CD8-positive, alpha-beta memory T cell (primary cell): Measurements from ENCODE around the gene CCDC6. TPM values are rescaled to one million over a fixed set of nuclear protein-coding genes. Genes with fewer than 3 reads are reported as not detected.

Experiments used
- CTCF ChIA-PET: fragments of 350-600 bp; sonication (Branson Sonifier 250); formaldehyde crosslinking; loops from one replicate; lab custom pipeline; 2021; ENCODE audit warnings: antibody characterized with exemption; lab: Charles Lee
- POLR2A ChIA-PET: fragments of 350-600 bp; sonication (Branson Sonifier 250); formaldehyde crosslinking; loops from one replicate; lab custom pipeline; 2021; ENCODE audit warnings: antibody characterized with exemption; lab: Charles Lee
- DNase-seq, 5 donors: peaks; one replicate each; pipeline versions ENCODE4 v3.0.0 to v3.0.0-alpha.2; 2020 to 2022; ENCODE audit warnings: mixed read lengths in 1 of 5
- H3K27ac ChIP-seq: one replicate; pipeline ENCODE4 v1.7.0; 2013; ENCODE audit warnings: low read depth, mild to moderate bottlenecking, low read length, moderate library complexity
- H3K27me3 ChIP-seq: 2 replicates; pipeline ENCODE4 v1.7.0; 2013; ENCODE audit warnings: low read length, mild to moderate bottlenecking; ENCODE audit not compliant: insufficient read depth, poor library complexity, severe bottlenecking
- H3K36me3 ChIP-seq: 2 replicates; pipeline ENCODE4 v1.7.0; 2013; ENCODE audit warnings: mild to moderate bottlenecking, low read length, moderate library complexity; ENCODE audit not compliant: insufficient read depth
- H3K4me1 ChIP-seq: 2 replicates; pipeline ENCODE4 v1.7.0; 2013; ENCODE audit warnings: mild to moderate bottlenecking, low read length, moderate library complexity; ENCODE audit not compliant: insufficient read depth
- H3K4me3 ChIP-seq: 2 replicates; pipeline ENCODE4 v1.7.0; 2013; ENCODE audit warnings: mild to moderate bottlenecking, low read length
- H3K9me3 ChIP-seq: 2 replicates; pipeline ENCODE4 v1.7.0; 2013; ENCODE audit warnings: mild to moderate bottlenecking, low read length
- H3K27ac Mint-ChIP-seq, 8 donors: one replicate each; pipeline ENCODE4 v1.8.0; 2020 to 2021; ENCODE audit warnings: mixed read lengths in 8 of 8, mild to moderate bottlenecking in 6 of 8, inconsistent platforms in 3 of 8, moderate library complexity in 3 of 8
- H3K27me3 Mint-ChIP-seq, 2 donors: one replicate each; pipeline ENCODE4 v1.8.0; 2020 to 2021; ENCODE audit warnings: mixed read lengths in 2 of 2, mild to moderate bottlenecking in 1 of 2, moderate library complexity in 1 of 2
- H3K36me3 Mint-ChIP-seq, 3 donors: one replicate each; pipeline ENCODE4 v1.8.0; 2020 to 2021; ENCODE audit warnings: mixed read lengths in 3 of 3, inconsistent platforms in 1 of 3, mild to moderate bottlenecking in 1 of 3
- H3K4me1 Mint-ChIP-seq, 3 donors: one replicate each; pipeline ENCODE4 v1.8.0; 2020 to 2021; ENCODE audit warnings: mixed read lengths in 3 of 3, inconsistent platforms in 1 of 3, mild to moderate bottlenecking in 1 of 3
- H3K4me3 Mint-ChIP-seq, 7 donors: one replicate each; pipeline ENCODE4 v1.8.0; 2020 to 2021; ENCODE audit warnings: mixed read lengths in 7 of 7, mild to moderate bottlenecking in 6 of 7, moderate library complexity in 4 of 7, inconsistent platforms in 2 of 7
- H3K9me3 Mint-ChIP-seq, 5 donors: one replicate each; pipeline ENCODE4 v1.8.0; 2020 to 2022; ENCODE audit warnings: mixed read lengths in 5 of 5, mild to moderate bottlenecking in 3 of 5, moderate library complexity in 2 of 5, inconsistent platforms in 1 of 5
- polyA plus RNA-seq: library from polyadenylated mRNA; unstranded; fragments of 300-500 nt; fragmentation: Illumina TruSeq; gene quantifications from one replicate; pipeline ENCODE4 v1.2.3, GENCODE V29; 2021
- total RNA-seq, 2 experiments: library from RNA; stranded (reverse); gene quantifications; one replicate each; pipeline ENCODE4 v1.2.3, GENCODE V29; 2021

CCDC6 gene
- total and polyA plus RNA-seq, 3 experiments from 2014 or later = 4.9 to 53.0 (median 52.0) TPM

GRCh38 chr10:59843748-59844147, 62.6 kb downstream of the CCDC6 start:
- no peak overlapping the region for H3K4me3 Mint-ChIP-seq
- H3K9me3 ChIP-seq = no peaks in the 10 kb centered on the region
- H3K36me3 Mint-ChIP-seq = peaks cover 20 to 64% (median 29%) of the 10 kb centered on the region in 3 donors
- peaks cover 0 to 1% of the 10 kb centered on the region in 2 donors for H3K27me3 Mint-ChIP-seq
- H3K4me1 Mint-ChIP-seq = peaks cover 5 to 25% (median 23%) of the 10 kb centered on the region in 3 donors
- no peaks in the 10 kb centered on the region for H3K36me3 ChIP-seq
- DNase-seq = no peak
- H3K4me1 ChIP-seq = no peaks in the 10 kb centered on the region
- CTCF ChIA-PET = no interaction called here
- no peak overlapping the region for H3K4me3 ChIP-seq
- POLR2A ChIA-PET = no interaction called here
- no peaks in the 10 kb centered on the region for H3K27me3 ChIP-seq
- no peak overlapping the region for H3K27ac ChIP-seq
- no peaks in the 10 kb centered on the region for H3K9me3 Mint-ChIP-seq
- H3K27ac Mint-ChIP-seq = no peak overlapping the region

DNA sequence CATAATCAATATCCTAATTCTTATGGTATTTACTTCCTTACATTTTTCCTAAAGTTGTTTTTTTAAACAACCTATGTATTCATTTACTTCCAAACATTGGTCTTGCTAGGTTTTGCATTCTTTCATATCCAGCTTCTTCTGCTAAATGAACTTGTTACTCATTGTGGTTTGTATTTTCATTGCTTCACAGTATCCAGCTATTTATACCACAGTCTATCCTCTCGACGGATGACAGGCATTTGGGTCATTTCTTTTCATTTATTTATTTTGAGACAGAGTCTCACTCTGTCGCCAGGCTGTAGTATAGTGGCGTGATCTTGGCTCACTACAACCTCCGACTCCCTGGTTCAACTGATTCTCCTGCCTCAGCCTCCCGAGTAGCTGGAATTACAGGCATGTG, 66.8 kb downstream of the CCDC6 start:
- Histone ChIP-seq H3K27me3 (no peaks in the 10 kb centered on the region), H3K4me1 (no peaks in the 10 kb centered on the region), H3K36me3 (no peaks in the 10 kb centered on the region), H3K27ac (no peak overlapping the region), H3K9me3 (no peaks in the 10 kb centered on the region), H3K4me3 (no peak overlapping the region)
- no peak for DNase-seq
- H3K27ac Mint-ChIP-seq = no peak overlapping the region
- POLR2A ChIA-PET = no interaction called here
- no peaks in the 10 kb centered on the region for H3K27me3 Mint-ChIP-seq
- H3K9me3 Mint-ChIP-seq = no peaks in the 10 kb centered on the region
- H3K4me3 Mint-ChIP-seq = no peak overlapping the region
- peaks cover 20 to 36% (median 23%) of the 10 kb centered on the region in 3 donors for H3K36me3 Mint-ChIP-seq
- CTCF ChIA-PET = interaction anchor here (2.0 kb wide), 1 partner anchor 67 kb away, joined by 5 read pairs; the partner anchor contains the start of gene CCDC6
- H3K4me1 Mint-ChIP-seq = peaks cover 18 to 36% (median 21%) of the 10 kb centered on the region in 3 donors

GRCh38 chr10:59838085-59838789, 68.1 kb downstream of the CCDC6 start:
- H3K36me3 Mint-ChIP-seq = peaks cover 14 to 28% (median 21%) of the 10 kb centered on the region in 3 donors
- H3K4me3 ChIP-seq = no peak overlapping the region
- no peaks in the 10 kb centered on the region for H3K4me1 ChIP-seq
- ChIA-PET POLR2A (interaction anchor here (0.6 kb wide), 1 partner anchor 560 kb away, joined by 3 read pairs; no protein-coding TSS in a partner anchor), CTCF (interaction anchor here (2.0 kb wide), 1 partner anchor 68 kb away, joined by 5 read pairs; the partner anchor contains the start of gene CCDC6)
- no peaks in the 10 kb centered on the region for H3K27me3 Mint-ChIP-seq
- peaks cover 18 to 47% (median 22%) of the 10 kb centered on the region in 3 donors for H3K4me1 Mint-ChIP-seq
- no peaks in the 10 kb centered on the region for H3K27me3 ChIP-seq
- H3K27ac Mint-ChIP-seq = peak overlapping the region in 3 of 8 donors; percentile 2 to 47 (median 11)
- no peak overlapping the region for H3K27ac ChIP-seq
- no peak overlapping the region for H3K4me3 Mint-ChIP-seq
- H3K9me3 Mint-ChIP-seq = no peaks in the 10 kb centered on the region
- H3K36me3 ChIP-seq = no peaks in the 10 kb centered on the region
- no peaks in the 10 kb centered on the region for H3K9me3 ChIP-seq
- no peak for DNase-seq

DNA sequence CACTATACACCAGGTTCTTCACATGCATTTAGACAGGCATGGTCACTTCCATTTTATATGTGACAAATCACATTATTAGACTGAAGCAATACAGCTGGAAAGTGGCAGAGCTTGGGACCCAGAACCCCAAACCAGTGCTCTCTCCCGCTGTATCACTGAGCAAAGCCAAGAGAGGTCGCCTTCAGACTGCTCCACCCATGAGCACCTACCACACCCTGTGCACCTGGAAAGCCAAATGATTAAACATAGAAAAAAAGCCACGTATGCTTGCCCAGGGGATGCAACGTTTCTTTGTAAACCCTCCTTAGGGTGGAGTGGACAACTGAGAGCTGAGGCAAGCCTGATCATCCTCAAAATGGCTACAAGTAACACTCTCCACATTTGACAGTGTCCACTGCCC, 72.5 kb downstream of the CCDC6 start:
- no peak for DNase-seq
- H3K4me1 ChIP-seq = no peaks in the 10 kb centered on the region
- H3K36me3 ChIP-seq = peaks cover 11% of the 10 kb centered on the region
- H3K27ac Mint-ChIP-seq = no peak overlapping the region
- peaks cover 0 to 39% (median 8%) of the 10 kb centered on the region in 3 donors for H3K36me3 Mint-ChIP-seq
- H3K4me1 Mint-ChIP-seq = peaks cover 30 to 65% (median 33%) of the 10 kb centered on the region in 3 donors
- H3K27me3 Mint-ChIP-seq = no peaks in the 10 kb centered on the region
- H3K9me3 ChIP-seq = no peaks in the 10 kb centered on the region
- no peak overlapping the region for H3K27ac ChIP-seq
- H3K4me3 Mint-ChIP-seq = no peak overlapping the region
- H3K4me3 ChIP-seq = no peak overlapping the region
- H3K27me3 ChIP-seq = no peaks in the 10 kb centered on the region
- H3K9me3 Mint-ChIP-seq = no peaks in the 10 kb centered on the region
- POLR2A ChIA-PET = no interaction called here
- CTCF ChIA-PET = interaction anchor here (0.6 to 1.1 kb wide), 2 partner anchors 10 to 939 kb away, joined by 3 to 4 read pairs; no protein-coding TSS in a partner anchor

- ChIA-PET CTCF (interaction anchor here (2.0 kb wide), 1 partner anchor 56 kb away, joined by 4 read pairs; no protein-coding TSS in a partner anchor), POLR2A (no interaction called here)
- Histone ChIP-seq H3K36me3 (peaks cover 11% of the 10 kb centered on the region), H3K4me1 (no peaks in the 10 kb centered on the region), H3K27ac (no peak overlapping the region), H3K9me3 (no peaks in the 10 kb centered on the region), H3K27me3 (no peaks in the 10 kb centered on the region), H3K4me3 (no peak overlapping the region)
- Mint-ChIP-seq H3K36me3 (peaks cover 0 to 46% (median 10%) of the 10 kb centered on the region in 3 donors), H3K27ac (peak overlapping the region in 1 of 8 donors; percentile 54), H3K4me3 (no peak overlapping the region), H3K27me3 (no peaks in the 10 kb centered on the region), H3K9me3 (no peaks in the 10 kb centered on the region), H3K4me1 (peaks cover 22 to 59% (median 26%) of the 10 kb centered on the region in 3 donors)
- DNase-seq = no peak
These were observed 73.8 kb downstream of the CCDC6 start for GRCh38 chr10:59832506-59832905.

DNA sequence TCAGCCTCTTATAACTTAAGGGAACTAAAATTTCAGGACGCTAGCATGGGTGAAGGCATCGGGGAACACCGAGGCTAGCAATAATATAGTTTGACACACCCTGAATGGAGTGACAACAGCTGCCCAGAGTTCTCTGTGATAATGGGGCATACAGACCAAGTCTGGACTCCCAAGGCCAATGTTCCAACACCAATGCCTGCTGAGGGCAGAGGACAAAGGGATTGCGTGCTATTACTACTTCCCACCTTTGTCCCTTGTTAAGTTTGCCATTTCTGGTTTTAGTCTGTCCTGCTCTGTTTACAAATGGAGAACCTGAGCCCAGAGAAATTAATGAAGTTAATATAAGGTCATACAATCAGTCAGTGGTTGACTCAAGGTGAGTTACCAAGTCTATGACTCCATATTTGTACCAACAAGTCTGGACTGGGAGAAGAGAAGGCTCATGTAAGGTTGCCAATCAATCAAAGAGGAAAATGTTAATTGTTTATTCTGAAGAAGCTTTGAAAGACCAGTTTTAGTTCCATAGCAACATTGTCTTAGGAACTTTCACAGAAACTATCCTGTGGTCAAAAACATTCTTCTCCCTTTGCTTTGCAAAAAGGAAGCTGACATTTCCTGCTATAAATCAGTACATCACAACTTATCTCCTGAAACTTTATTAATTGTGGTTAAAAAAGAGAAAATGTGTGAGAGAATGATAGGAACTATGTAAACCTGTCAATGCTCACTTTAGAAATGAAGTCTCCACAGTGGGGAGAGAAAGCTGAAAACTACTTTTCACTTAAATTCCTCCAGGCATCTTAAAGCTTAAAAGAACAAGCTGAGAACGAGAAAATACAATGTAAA, 74.5 kb downstream of the CCDC6 start:
- no peak for DNase-seq
- peaks cover 0 to 50% (median 12%) of the 10 kb centered on the region in 3 donors for H3K36me3 Mint-ChIP-seq
- Histone ChIP-seq H3K36me3 (peaks cover 11% of the 10 kb centered on the region), H3K27me3 (no peaks in the 10 kb centered on the region), H3K4me3 (no peak overlapping the region), H3K9me3 (no peaks in the 10 kb centered on the region), H3K4me1 (no peaks in the 10 kb centered on the region), H3K27ac (no peak overlapping the region)
- peak overlapping the region in 2 of 8 donors; percentile 54 for H3K27ac Mint-ChIP-seq
- peak overlapping the region in 1 of 7 donors; percentile 27 for H3K4me3 Mint-ChIP-seq
- H3K4me1 Mint-ChIP-seq = peaks cover 23 to 59% (median 30%) of the 10 kb centered on the region in 3 donors
- H3K9me3 Mint-ChIP-seq = no peaks in the 10 kb centered on the region
- no peaks in the 10 kb centered on the region for H3K27me3 Mint-ChIP-seq
- ChIA-PET POLR2A (no interaction called here), CTCF (interaction anchor here (2.0 kb wide), 1 partner anchor 56 kb away, joined by 4 read pairs; no protein-coding TSS in a partner anchor)

GRCh38 chr10:59830601-59831259, 75.6 kb downstream of the CCDC6 start:
- CTCF ChIA-PET = interaction anchor here (0.5 to 2.0 kb wide), 3 partner anchors 57 to 1557 kb away, joined by 3 to 4 read pairs (median 3); partner anchors contain the start of gene CCDC6
- Histone ChIP-seq H3K36me3 (peaks cover 11% of the 10 kb centered on the region), H3K4me1 (no peaks in the 10 kb centered on the region), H3K4me3 (no peak overlapping the region), H3K27ac (no peak overlapping the region), H3K9me3 (no peaks in the 10 kb centered on the region), H3K27me3 (no peaks in the 10 kb centered on the region)
- no peak for DNase-seq
- H3K27me3 Mint-ChIP-seq = no peaks in the 10 kb centered on the region
- H3K36me3 Mint-ChIP-seq = peaks cover 3 to 59% (median 20%) of the 10 kb centered on the region in 3 donors
- H3K4me1 Mint-ChIP-seq = peaks cover 27 to 68% (median 41%) of the 10 kb centered on the region in 3 donors
- POLR2A ChIA-PET = no interaction called here
- H3K4me3 Mint-ChIP-seq = no peak overlapping the region
- no peaks in the 10 kb centered on the region for H3K9me3 Mint-ChIP-seq
- H3K27ac Mint-ChIP-seq = peak overlapping the region in 1 of 8 donors; percentile 21
